ENCODE results near the gene ARID1B. TPM values are rescaled to one million over a fixed set of nuclear protein-coding genes. Genes with fewer than 3 reads are reported as not detected.

ARID1B gene
- total RNA-seq, 1 donor from 2014 or later, result 155 TPM

DNA sequence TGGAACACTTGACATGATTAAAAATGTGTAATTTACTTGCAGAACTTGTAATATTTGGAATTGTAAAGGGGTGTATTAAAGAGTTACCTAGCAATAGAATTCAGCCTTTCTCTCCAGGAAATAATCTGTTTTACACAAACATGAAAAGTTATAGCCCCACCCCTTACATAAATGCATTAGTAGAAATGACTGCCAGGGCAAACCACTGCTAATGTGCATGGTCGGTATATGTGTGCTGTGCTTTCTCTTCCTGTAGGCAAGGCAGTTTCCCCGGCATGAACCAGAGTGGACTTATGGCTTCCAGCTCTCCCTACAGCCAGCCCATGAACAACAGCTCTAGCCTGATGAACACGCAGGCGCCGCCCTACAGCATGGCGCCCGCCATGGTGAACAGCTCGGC, 389.6 kb downstream of the ARID1B start:
- H3K4me3 Mint-ChIP-seq, result no peak overlapping the region
- TF ChIP-seq, protein P1, sequence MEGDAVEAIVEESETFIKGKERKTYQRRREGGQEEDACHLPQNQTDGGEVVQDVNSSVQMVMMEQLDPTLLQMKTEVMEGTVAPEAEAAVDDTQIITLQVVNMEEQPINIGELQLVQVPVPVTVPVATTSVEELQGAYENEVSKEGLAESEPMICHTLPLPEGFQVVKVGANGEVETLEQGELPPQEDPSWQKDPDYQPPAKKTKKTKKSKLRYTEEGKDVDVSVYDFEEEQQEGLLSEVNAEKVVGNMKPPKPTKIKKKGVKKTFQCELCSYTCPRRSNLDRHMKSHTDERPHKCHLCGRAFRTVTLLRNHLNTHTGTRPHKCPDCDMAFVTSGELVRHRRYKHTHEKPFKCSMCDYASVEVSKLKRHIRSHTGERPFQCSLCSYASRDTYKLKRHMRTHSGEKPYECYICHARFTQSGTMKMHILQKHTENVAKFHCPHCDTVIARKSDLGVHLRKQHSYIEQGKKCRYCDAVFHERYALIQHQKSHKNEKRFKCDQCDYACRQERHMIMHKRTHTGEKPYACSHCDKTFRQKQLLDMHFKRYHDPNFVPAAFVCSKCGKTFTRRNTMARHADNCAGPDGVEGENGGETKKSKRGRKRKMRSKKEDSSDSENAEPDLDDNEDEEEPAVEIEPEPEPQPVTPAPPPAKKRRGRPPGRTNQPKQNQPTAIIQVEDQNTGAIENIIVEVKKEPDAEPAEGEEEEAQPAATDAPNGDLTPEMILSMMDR (IDR thresholded peaks at IDR 0.05; ENCODE audit: unreplicated experiment), result no peak
- no peak for DNase-seq (ENCODE audit: low spot score in 2 of 2, unreplicated experiment in 2 of 2)
- no peaks in the 10 kb centered on the region for H3K9me3 Mint-ChIP-seq
- peaks cover 19% of the 10 kb centered on the region for H3K4me1 Mint-ChIP-seq
- no peaks in the 10 kb centered on the region for H3K27me3 Mint-ChIP-seq (ENCODE audit: low read depth)
- no peak overlapping the region for H3K27ac Mint-ChIP-seq
- peaks cover 11% of the 10 kb centered on the region for H3K36me3 Mint-ChIP-seq

DNA sequence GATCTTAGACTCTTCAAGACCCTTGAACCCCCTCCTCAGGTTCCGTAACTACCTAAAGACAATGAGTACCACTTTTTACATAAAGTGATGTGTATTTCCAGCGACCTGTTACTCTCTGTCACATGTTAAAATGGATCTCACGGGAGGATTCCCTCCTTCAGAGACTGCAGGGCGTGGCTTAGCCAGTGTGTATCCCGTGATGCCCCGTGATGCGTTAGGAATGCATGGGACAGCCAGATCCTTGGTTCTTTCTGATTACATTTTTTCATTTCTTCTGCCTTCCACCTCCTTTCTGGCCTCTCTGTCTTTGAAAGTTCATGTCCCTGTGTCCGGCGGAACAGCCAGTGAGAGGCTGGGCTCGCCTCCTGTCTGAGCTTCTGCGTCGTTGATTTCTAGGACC, 390.7 kb downstream of the ARID1B start:
- Mint-ChIP-seq H3K4me3 (no peak overlapping the region), H3K9me3 (no peaks in the 10 kb centered on the region), H3K4me1 (peaks cover 17% of the 10 kb centered on the region), H3K36me3 (peaks cover 13% of the 10 kb centered on the region), H3K27me3 (ENCODE audit: low read depth) (no peaks in the 10 kb centered on the region), H3K27ac (no peak overlapping the region)
- DNase-seq (ENCODE audit: low spot score in 2 of 2, unreplicated experiment in 2 of 2), result no peak
- TF ChIP-seq, protein P1 (IDR thresholded peaks at IDR 0.05; ENCODE audit: unreplicated experiment), result no peak

DNA sequence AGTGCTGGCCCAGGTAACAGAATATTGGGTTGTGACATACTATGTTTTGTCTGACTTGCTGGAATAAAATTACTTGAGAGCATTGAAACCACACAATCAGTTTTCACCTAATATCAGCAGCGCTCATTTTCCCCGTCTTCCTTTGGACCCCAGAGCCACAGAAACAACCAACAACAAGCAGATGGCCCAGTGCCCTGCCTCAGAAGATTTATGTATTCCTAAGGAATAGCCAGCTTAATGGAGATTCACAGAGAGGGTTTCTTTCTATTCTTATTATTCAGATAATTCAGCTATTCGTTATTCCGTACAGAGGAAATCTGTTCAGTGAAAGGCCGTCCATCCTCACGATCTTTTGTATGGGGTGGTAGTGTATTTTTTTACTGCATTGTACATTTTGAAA, 391.3 kb downstream of the ARID1B start:
- no peak for DNase-seq (ENCODE audit: low spot score in 2 of 2, unreplicated experiment in 2 of 2)

DNA sequence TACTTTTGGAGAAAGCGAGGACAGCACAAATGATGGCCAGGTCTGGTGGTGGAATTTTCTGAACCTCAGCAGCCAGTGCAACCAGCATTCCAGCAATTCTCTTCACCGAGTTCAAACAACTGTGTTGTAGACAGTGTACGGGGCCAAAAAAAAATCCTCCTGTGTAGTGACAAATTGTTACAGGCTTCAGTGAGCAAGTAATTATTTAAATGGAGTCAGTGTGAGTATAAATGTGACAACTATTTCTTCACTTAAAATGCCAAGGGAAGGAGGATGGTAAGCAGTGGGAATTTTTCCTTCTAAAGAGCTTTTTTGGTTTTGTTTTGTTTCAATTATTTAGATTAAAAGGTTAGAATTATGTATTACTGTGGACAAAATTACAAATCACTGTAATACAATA, 392.0 kb downstream of the ARID1B start:
- Mint-ChIP-seq H3K27me3 (ENCODE audit: low read depth) (no peaks in the 10 kb centered on the region), H3K9me3 (no peaks in the 10 kb centered on the region), H3K27ac (peak overlapping the region; percentile 7), H3K4me1 (peaks cover 17% of the 10 kb centered on the region), H3K36me3 (peaks cover 16% of the 10 kb centered on the region), H3K4me3 (no peak overlapping the region)
- DNase-seq (ENCODE audit: low spot score in 2 of 2, unreplicated experiment in 2 of 2), result no peak
- TF ChIP-seq, protein P1 (IDR thresholded peaks at IDR 0.05; ENCODE audit: unreplicated experiment), result no peak

More for the DNA sequence above, 391.3 kb downstream of the ARID1B start:
- Mint-ChIP-seq H3K36me3 (peaks cover 16% of the 10 kb centered on the region), H3K27me3 (ENCODE audit: low read depth) (no peaks in the 10 kb centered on the region), H3K9me3 (no peaks in the 10 kb centered on the region), H3K27ac (peak overlapping the region; percentile 8), H3K4me1 (peaks cover 17% of the 10 kb centered on the region), H3K4me3 (no peak overlapping the region)
- TF ChIP-seq, protein P1 (IDR thresholded peaks at IDR 0.05; ENCODE audit: unreplicated experiment), result no peak

DNA sequence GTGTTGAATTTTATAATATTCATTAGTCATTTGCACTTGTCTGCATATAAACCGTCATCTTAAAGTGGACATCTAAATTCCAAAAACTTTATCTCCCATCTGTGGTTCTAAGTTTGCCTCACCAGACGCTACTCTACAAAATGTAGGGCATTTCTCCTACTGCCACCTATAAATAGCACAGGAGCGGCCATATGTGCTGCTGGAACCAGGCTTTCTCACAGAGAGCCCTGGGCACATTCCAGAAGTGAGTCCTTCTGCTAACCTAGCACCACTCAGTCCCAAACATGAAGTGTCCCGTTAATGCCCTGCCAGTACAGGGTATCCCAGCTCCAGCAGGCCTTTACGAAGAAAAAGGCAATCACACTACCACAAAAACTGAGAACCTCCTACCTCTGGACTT, 392.5 kb downstream of the ARID1B start:
- TF ChIP-seq, protein P1 (IDR thresholded peaks at IDR 0.05; ENCODE audit: unreplicated experiment), result no peak
- peaks cover 16% of the 10 kb centered on the region for H3K36me3 Mint-ChIP-seq
- no peaks in the 10 kb centered on the region for H3K27me3 Mint-ChIP-seq (ENCODE audit: low read depth)
- H3K4me3 Mint-ChIP-seq, result no peak overlapping the region
- H3K27ac Mint-ChIP-seq, result peak overlapping the region; percentile 6
- no peak for DNase-seq (ENCODE audit: low spot score in 2 of 2, unreplicated experiment in 2 of 2)
- H3K9me3 Mint-ChIP-seq, result no peaks in the 10 kb centered on the region
- H3K4me1 Mint-ChIP-seq, result peaks cover 17% of the 10 kb centered on the region

DNA sequence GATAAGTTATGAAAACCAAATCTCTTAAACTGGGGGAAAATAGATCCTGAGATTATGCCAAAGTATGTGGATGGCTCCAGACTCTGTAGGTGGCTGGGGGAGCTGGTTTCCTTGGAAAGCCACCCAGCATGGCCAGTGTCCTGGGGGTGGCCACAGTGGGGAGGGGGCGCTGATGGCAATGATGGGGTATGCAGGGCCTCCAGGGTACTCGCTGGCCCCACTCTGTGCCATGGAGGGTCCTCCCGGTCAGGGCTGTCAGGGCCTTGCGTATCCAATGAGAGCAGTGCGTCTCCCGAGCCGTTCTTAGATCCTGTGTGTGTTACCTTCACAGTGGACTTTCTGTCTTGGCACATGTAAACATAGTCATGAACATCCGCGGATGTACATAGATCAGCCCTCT, 393.4 kb downstream of the ARID1B start:
- H3K4me1 Mint-ChIP-seq, result peaks cover 17% of the 10 kb centered on the region
- no peak overlapping the region for H3K4me3 Mint-ChIP-seq
- H3K36me3 Mint-ChIP-seq, result peaks cover 16% of the 10 kb centered on the region
- no peak for DNase-seq (ENCODE audit: low spot score in 2 of 2, unreplicated experiment in 2 of 2)
- TF ChIP-seq, protein P1 (IDR thresholded peaks at IDR 0.05; ENCODE audit: unreplicated experiment), result no peak
- no peak overlapping the region for H3K27ac Mint-ChIP-seq
- no peaks in the 10 kb centered on the region for H3K9me3 Mint-ChIP-seq
- H3K27me3 Mint-ChIP-seq (ENCODE audit: low read depth), result no peaks in the 10 kb centered on the region
